PC-9 (cell line): ENCODE data around the gene OR4D1. TPM values are rescaled to one million over a fixed set of nuclear protein-coding genes. Genes with fewer than 3 reads are reported as not detected.

ENCODE experiments used
- BruUV-seq: library from RNA; stranded (reverse); fragments of 400-500 nt; replicated peaks from 2 replicates; lab custom pipeline; 2021; lab: Mats Ljungman, UMichigan
- CTCF ChIA-PET: fragments of 300-600 bp; sonication (Branson Sonifier 250); formaldehyde crosslinking; loops from one replicate; lab custom pipeline; 2022; ENCODE audit warnings: antibody characterized with exemption; lab: Charles Lee
- POLR2A ChIA-PET: fragments of 300-600 bp; sonication (Branson Sonifier 250); formaldehyde crosslinking; loops from one replicate; lab custom pipeline; 2022; ENCODE audit warnings: antibody characterized with exemption; ENCODE audit not compliant: unreplicated experiment; lab: Charles Lee
- DNase-seq, 2 experiments: peaks; one replicate each; pipeline versions ENCODE4 v3.0.0 to v3.0.0-alpha.2; 2015 to 2022; ENCODE audit warnings: mixed read lengths in 1 of 2
- H2AFZ ChIP-seq: fragments of 200-600 bp; sonication (generic); 2 replicates; pipeline ENCODE4 v1.8.1; 2017; ENCODE audit warnings: antibody characterized with exemption
- H3F3A ChIP-seq: fragments of 200-600 bp; sonication (generic); 2 replicates; pipeline ENCODE4 v1.8.1; 2017; ENCODE audit warnings: antibody characterized with exemption, mild to moderate bottlenecking, low read depth; ENCODE audit not compliant: insufficient read depth
- H3K27ac ChIP-seq: fragments of 200-600 bp; sonication (generic); 2 replicates; pipeline ENCODE4 v1.6.1; 2016; ENCODE audit warnings: mixed run types
- H3K27me3 ChIP-seq: fragments of 200-600 bp; sonication (generic); 2 replicates; pipeline ENCODE4 v1.6.1; 2016; ENCODE audit warnings: low read depth, mixed run types; ENCODE audit not compliant: insufficient read depth
- H3K36me3 ChIP-seq: fragments of 200-600 bp; sonication (generic); 2 replicates; pipeline ENCODE4 v1.6.1; 2016; ENCODE audit warnings: low read depth, mixed run types
- H3K4me1 ChIP-seq: fragments of 200-600 bp; sonication (generic); replicated peaks from 2 replicates; pipeline ENCODE4 v1.6.1; 2016; ENCODE audit warnings: mixed run types; ENCODE audit not compliant: insufficient read depth
- H3K4me2 ChIP-seq: fragments of 200-600 bp; sonication (generic); 2 replicates; pipeline ENCODE4 v1.6.1; 2017; ENCODE audit warnings: mixed run types
- H3K4me3 ChIP-seq: fragments of 200-600 bp; sonication (generic); 2 replicates; pipeline ENCODE4 v1.6.1; 2016; ENCODE audit warnings: mixed run types
- H3K79me2 ChIP-seq: fragments of 200-600 bp; sonication (generic); 2 replicates; pipeline ENCODE4 v1.6.1; 2017; ENCODE audit warnings: low read depth, mixed run types
- H3K9me2 ChIP-seq: fragments of 200-600 bp; sonication (generic); 2 replicates; pipeline ENCODE4 v1.8.1; 2017; ENCODE audit warnings: mild to moderate bottlenecking; ENCODE audit not compliant: insufficient read depth
- H3K9me3 ChIP-seq: fragments of 200-600 bp; sonication (generic); 2 replicates; pipeline ENCODE4 v1.8.1; 2016; ENCODE audit warnings: low read depth; ENCODE audit not compliant: insufficient read depth
- H4K20me1 ChIP-seq: fragments of 200-600 bp; sonication (generic); 2 replicates; pipeline ENCODE4 v1.8.1; 2017; ENCODE audit not compliant: insufficient read depth
- CTCF ChIP-seq: fragments of 200-600 bp; sonication (generic); conservative IDR thresholded peaks from 2 replicates; pipeline ENCODE4 v1.6.1; 2017; ENCODE audit warnings: mixed run types, antibody characterized with exemption, mild to moderate bottlenecking, moderate library complexity
- EZH2 ChIP-seq: fragments of 200-600 bp; sonication (generic); IDR thresholded peaks from 2 replicates; pipeline ENCODE4 v1.8.0; 2017; ENCODE audit warnings: antibody characterized with exemption, low read depth
- intact Hi-C: fragments of 100-400 bp; cut with micrococcal nuclease; formaldehyde crosslinking; loops from one replicate; pipeline ENCODE4 v1.10.0; 2022; ENCODE audit not compliant: unreplicated experiment
- total RNA-seq: library from RNA; stranded (reverse); gene quantifications from 2 replicates; pipeline ENCODE4 v1.2.3, GENCODE V29; 2021

Gene OR4D1
- total RNA-seq, 1 experiment from 2014 or later, result not detected

DNA sequence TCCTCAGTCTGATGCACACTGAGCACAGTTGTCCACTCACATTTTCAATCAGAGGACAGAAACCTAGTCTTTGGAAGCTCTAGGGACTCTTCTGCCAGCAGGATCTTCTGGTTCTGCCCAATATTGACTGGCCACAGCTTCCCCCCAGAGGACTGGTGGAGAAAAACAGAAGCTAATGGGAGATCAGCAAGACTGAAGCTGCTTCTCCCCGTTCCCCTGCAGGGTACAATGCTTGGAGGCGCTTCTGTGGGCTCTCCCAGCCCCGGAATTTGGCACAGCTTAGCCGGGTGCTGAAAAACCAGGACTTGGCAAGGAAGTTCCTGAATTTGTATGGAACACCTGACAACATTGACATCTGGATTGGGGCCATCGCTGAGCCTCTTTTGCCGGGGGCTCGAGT is 54.7 kb downstream of the OR4D1 start:
- DNase-seq, result no peak
- Histone ChIP-seq H3K4me1 (no peaks in the 10 kb centered on the region), H4K20me1 (no peaks in the 10 kb centered on the region), H3K4me3 (no peak overlapping the region), H3K9me3 (no peaks in the 10 kb centered on the region), H3F3A (no peaks in the 10 kb centered on the region), H3K27me3 (peaks cover 33% of the 10 kb centered on the region), H2AFZ (no peak overlapping the region), H3K27ac (no peak overlapping the region), H3K4me2 (no peak overlapping the region), H3K79me2 (no peaks in the 10 kb centered on the region), H3K9me2 (no peaks in the 10 kb centered on the region), H3K36me3 (no peaks in the 10 kb centered on the region)
- ChIA-PET POLR2A (interaction anchor here (0.7 kb wide), 1 partner anchor 1558 kb away, joined by 3 read pairs; no protein-coding TSS in a partner anchor), CTCF (no interaction called here)
- no TSS peak for BruUV-seq
- intact Hi-C loops, result no loop called here
- TF ChIP-seq CTCF (no peak), EZH2 (no peak)

DNA sequence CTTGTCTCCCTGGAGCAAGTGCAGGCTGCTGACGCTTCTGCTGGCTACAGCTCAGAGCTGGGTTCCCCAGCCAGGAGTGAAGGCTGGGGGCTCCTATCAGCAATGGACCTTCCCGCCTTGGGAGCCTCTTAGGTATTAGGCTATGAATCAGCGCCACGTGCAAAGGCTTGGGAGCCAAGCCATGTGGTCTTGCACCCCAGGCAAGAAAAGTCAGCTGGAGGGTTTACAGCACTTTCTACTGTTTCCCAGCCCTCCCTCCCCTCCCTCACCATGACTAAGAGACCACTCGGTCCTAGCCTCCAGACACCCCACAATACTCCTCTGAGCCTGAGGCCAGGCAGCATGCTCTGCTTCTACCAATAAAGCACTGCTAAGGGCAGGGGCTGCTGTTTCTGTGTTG is 56.6 kb downstream of the OR4D1 start:
- Histone ChIP-seq H4K20me1 (no peaks in the 10 kb centered on the region), H3K4me3 (no peak overlapping the region), H3K9me3 (no peaks in the 10 kb centered on the region), H3K36me3 (no peaks in the 10 kb centered on the region), H3K9me2 (no peaks in the 10 kb centered on the region), H3K79me2 (no peaks in the 10 kb centered on the region), H3K27ac (no peak overlapping the region), H3K27me3 (peaks cover 13% of the 10 kb centered on the region), H2AFZ (no peak overlapping the region), H3K4me1 (no peaks in the 10 kb centered on the region), H3K4me2 (no peak overlapping the region), H3F3A (no peaks in the 10 kb centered on the region)
- POLR2A ChIA-PET, result no interaction called here
- TF ChIP-seq EZH2, result no peak
- CTCF ChIA-PET, result no interaction called here
- no TSS peak for BruUV-seq
- intact Hi-C loops, result no loop called here
- no peak for DNase-seq

DNA sequence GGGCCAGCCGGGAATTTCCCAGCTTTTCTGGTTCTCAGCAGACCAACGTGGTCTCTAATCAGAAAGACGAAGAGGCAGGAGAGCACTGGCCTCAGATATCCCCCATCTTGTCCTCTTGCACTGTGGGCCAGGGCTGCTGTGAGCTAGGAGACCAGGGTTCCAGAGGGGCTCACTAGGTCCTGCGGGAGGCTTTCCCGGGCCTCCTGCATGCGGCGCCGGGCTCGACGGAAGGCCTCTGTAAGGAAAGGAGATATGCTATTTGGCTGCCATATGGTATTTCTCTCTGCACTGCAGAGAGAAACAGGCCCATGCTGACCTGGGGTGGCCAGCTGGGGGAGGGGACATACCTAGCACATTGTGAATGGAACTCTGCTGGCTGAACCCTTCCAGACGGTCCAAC is 57.8 kb downstream of the OR4D1 start:
- no peaks in the 10 kb centered on the region for H3F3A ChIP-seq
- H4K20me1 ChIP-seq, result no peaks in the 10 kb centered on the region
- POLR2A ChIA-PET, result no interaction called here
- H3K36me3 ChIP-seq, result no peaks in the 10 kb centered on the region
- no peaks in the 10 kb centered on the region for H3K4me1 ChIP-seq
- DNase-seq, result no peak
- H3K27ac ChIP-seq, result no peak overlapping the region
- H3K4me2 ChIP-seq, result no peak overlapping the region
- peaks cover 5% of the 10 kb centered on the region; the same call in 1 of the 2 replicates for H3K27me3 ChIP-seq
- no peaks in the 10 kb centered on the region for H3K9me3 ChIP-seq
- no peak overlapping the region for H2AFZ ChIP-seq
- no TSS peak for BruUV-seq
- CTCF ChIA-PET, result no interaction called here
- H3K4me3 ChIP-seq, result no peak overlapping the region
- H3K79me2 ChIP-seq, result no peaks in the 10 kb centered on the region
- H3K9me2 ChIP-seq, result no peaks in the 10 kb centered on the region
- intact Hi-C loops, result no loop called here
- TF ChIP-seq EZH2 (no peak), CTCF (no peak)

- Histone ChIP-seq H3K4me2 (no peak overlapping the region), H3K27ac (no peak overlapping the region), H3K79me2 (no peaks in the 10 kb centered on the region), H4K20me1 (no peaks in the 10 kb centered on the region), H3K27me3 (no peaks in the 10 kb centered on the region), H3F3A (no peaks in the 10 kb centered on the region), H3K36me3 (no peaks in the 10 kb centered on the region), H2AFZ (no peak overlapping the region), H3K9me2 (no peaks in the 10 kb centered on the region), H3K9me3 (no peaks in the 10 kb centered on the region), H3K4me1 (no peaks in the 10 kb centered on the region), H3K4me3 (no peak overlapping the region)
- intact Hi-C loops, result no loop called here
- ChIA-PET CTCF (no interaction called here), POLR2A (no interaction called here)
- no peak for DNase-seq
- no TSS peak for BruUV-seq
- TF ChIP-seq EZH2 (no peak), CTCF (no peak)
Observed at GRCh38 chr17:58207451-58207850, 59.3 kb downstream of the OR4D1 start.
